GM12873 (cell line): ENCODE measurements around the gene IL21R.

ENCODE experiments used
- CTCF ChIP-seq: IDR thresholded peaks from 2 replicates; pipeline ENCODE4 v1.5.1; 2012; ENCODE audit warnings: low read depth, mild to moderate bottlenecking, moderate library complexity, low read length, control low read depth; ENCODE audit not compliant: insufficient read depth; ENCODE audit errors: missing control alignments

Gene IL21R

GRCh38 chr16:27475561-27475960, 73.6 kb downstream of the IL21R start:
- TF ChIP-seq CTCF: no peak

GRCh38 chr16:27476240-27476639, 74.3 kb downstream of the IL21R start:
- TF ChIP-seq CTCF: no peak

DNA sequence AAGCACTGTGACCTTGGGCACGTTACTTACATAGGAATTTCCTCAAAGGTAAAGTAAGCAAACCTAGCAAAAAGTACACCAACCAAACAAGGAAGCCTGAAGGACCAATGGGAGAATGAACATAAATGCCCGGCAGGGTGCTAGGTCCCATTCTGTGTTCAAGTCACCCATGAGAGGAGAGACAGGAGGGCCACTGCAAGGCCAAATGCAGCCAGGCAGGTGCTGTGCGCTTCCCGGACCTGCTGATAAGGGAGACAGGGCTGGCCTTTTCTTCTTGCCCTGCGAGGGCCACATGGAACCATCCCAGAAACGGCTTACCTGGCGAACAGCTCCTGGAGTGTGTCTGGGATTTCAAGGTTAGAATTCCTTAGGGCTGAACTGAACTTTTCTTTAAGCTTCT, 78.8 kb downstream of the IL21R start:
- TF ChIP-seq CTCF: no peak

DNA sequence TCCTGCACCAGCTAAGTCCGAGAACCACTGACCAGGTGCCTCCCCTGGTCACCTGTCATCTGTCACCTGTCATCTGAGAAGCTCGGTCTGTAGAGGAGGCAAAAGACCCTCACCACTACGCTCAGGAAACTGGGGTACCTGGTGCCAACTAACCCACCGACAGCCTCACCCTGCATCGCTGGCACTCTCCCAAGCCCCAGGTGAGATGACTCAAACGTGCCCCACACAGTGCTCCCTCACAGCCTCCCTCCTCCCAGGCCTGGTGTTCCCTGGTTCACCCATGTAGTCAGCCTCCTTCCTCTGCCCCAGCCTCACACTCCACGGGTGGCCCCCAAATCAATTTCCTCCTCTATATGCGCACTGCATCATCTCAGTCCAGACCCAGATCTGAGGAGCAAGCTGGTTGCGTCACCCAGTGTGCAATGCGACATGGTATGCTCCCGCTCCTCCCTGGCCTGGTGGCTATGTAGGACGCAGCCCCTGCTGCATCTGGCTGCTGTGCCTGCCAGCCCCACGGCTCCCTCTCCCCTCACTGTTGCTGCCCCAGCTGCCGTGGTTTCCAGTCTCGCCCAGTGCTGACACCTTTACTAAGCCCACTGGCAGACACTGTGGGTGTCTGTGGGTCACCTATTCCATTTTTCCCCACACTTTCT, 79.4 kb downstream of the IL21R start:
- TF ChIP-seq CTCF: no peak

- TF ChIP-seq CTCF: no peak
Observed at GRCh38 chr16:27482397-27483087, 80.6 kb downstream of the IL21R start.

DNA sequence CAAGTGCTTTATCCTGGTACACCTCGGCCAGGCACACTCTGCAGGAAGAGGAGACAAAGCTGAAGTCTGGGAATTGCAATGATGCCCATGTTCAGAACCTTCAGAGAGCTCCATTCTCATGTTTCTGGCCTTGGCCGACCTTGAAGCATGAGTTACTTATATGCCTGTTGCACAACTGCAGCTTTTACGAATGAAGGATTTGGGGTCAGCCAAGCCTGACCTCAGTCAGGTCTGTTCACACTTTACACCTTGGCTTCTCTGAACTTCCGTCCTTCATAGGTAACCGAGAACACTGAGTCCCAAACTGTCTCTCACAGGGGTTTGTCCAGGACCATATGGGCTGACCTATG, 81.1 kb downstream of the IL21R start:
- TF ChIP-seq CTCF: no peak

- no peak for TF ChIP-seq CTCF
Observed at GRCh38 chr16:27483624-27484023, 81.7 kb downstream of the IL21R start.
